Mammary epithelial cell (primary cell): ENCODE data around the gene GABRR1.

Experiments used
- CTCF ChIP-seq, 2 donors: IDR thresholded peaks in 1 of 2; conservative IDR thresholded peaks in 1 of 2; 2 replicates each; pipeline ENCODE4 v1.5.1; 2011 to 2012; ENCODE audit warnings: inconsistent platforms in 2 of 2, low read length in 2 of 2, mild to moderate bottlenecking in 2 of 2, control low read depth in 1 of 2, low read depth in 1 of 2; ENCODE audit not compliant: insufficient read depth in 1 of 2; ENCODE audit errors: extremely low read depth in 1 of 2
- EZH2 ChIP-seq: IDR thresholded peaks from 2 replicates; pipeline ENCODE4 v1.6.1; 2012; ENCODE audit warnings: low read length, inconsistent platforms, borderline replicate concordance

GRCh38 chr6:89204096-89204495 lies 13.1 kb downstream of the GABRR1 start:
- TF ChIP-seq CTCF (conservative IDR thresholded peaks at IDR 0.05 in 1 of 2, IDR thresholded peaks at IDR 0.05 in 1 of 2; ENCODE audit: extremely low read depth in 1 of 2, insufficient read depth in 1 of 2, low read depth in 1 of 2, low read length in 2 of 2) (no peak), EZH2 (no peak)
